Natural killer cell treated with Interleukin-12 subunit alpha and Interleukin-12 subunit beta and Interleukin-15 and Interleukin-18, amount 100 ng/mL, for 72 hours (primary cell): ENCODE results near the gene ADGRL1. TPM values are rescaled to one million over a fixed set of nuclear protein-coding genes. Genes with fewer than 3 reads are reported as not detected.
A peak's percentile ranks its signal among the peaks of the same experiment; 100 is the strongest.

Experiments used
- ATAC-seq, 2 donors: fragments of 150-1000 bp; cut with Tn5 transposase in 1 of 2; sonication (Bioruptor Pico), chemical (Tn5 transposase) in 1 of 2; 2 replicates each; pipeline ENCODE4 v1.10.0; 2021
- DNase-seq: peaks from one replicate; pipeline ENCODE4 v3.0.0; 2022; ENCODE audit warnings: low spot score
- H3K27ac Mint-ChIP-seq, 2 donors: 1 replicate in 1 of 2; 2 replicates in 1 of 2; pipeline ENCODE4 v1.8.0; 2022; ENCODE audit warnings: mixed read lengths in 2 of 2, mild to moderate bottlenecking in 1 of 2, moderate library complexity in 1 of 2
- H3K27me3 Mint-ChIP-seq, 2 donors: 1 replicate in 1 of 2; 2 replicates in 1 of 2; pipeline ENCODE4 v1.8.0; 2022; ENCODE audit warnings: mixed read lengths in 2 of 2
- H3K36me3 Mint-ChIP-seq: one replicate; pipeline ENCODE4 v1.8.0; 2022; ENCODE audit warnings: mixed read lengths
- H3K4me1 Mint-ChIP-seq, 2 donors: 1 replicate in 1 of 2; 2 replicates in 1 of 2; pipeline ENCODE4 v1.8.0; 2022; ENCODE audit warnings: low read depth in 2 of 2, mixed read lengths in 2 of 2, mild to moderate bottlenecking in 1 of 2
- H3K4me3 Mint-ChIP-seq: one replicate; pipeline ENCODE4 v1.8.0; 2022; ENCODE audit warnings: mixed read lengths
- H3K9me3 Mint-ChIP-seq: 2 replicates; pipeline ENCODE4 v1.8.0; 2022; ENCODE audit warnings: mixed read lengths
- total RNA-seq, 2 donors: library from RNA; stranded (reverse); gene quantifications; one replicate each; pipeline ENCODE4 v1.2.3, GENCODE V29; 2022

Gene ADGRL1
- total RNA-seq, 2 donors from 2014 or later = 6.5 to 8.2 TPM

- peak overlapping the region; percentile 93 to 97 for H3K27ac Mint-ChIP-seq
- peak overlapping the region; percentile 98 for H3K4me3 Mint-ChIP-seq
Measured at GRCh38 chr19:14119146-14119545, 86.8 kb downstream of the ADGRL1 start.

GRCh38 chr19:14118165-14119051, 87.6 kb downstream of the ADGRL1 start:
- no peaks in the 10 kb centered on the region for H3K9me3 Mint-ChIP-seq
- H3K36me3 Mint-ChIP-seq = no peaks in the 10 kb centered on the region
- peak overlapping the region; percentile 98 for H3K4me3 Mint-ChIP-seq
- no peaks in the 10 kb centered on the region for H3K27me3 Mint-ChIP-seq
- peak; percentile 89 for DNase-seq
- ATAC-seq = peak; percentile 4 to 60
- H3K27ac Mint-ChIP-seq = peak overlapping the region; percentile 93 to 97
- H3K4me1 Mint-ChIP-seq = peaks cover 30 to 40% of the 10 kb centered on the region in 2 donors

More at GRCh38 chr19:14119146-14119545, 86.8 kb downstream of the ADGRL1 start:
- Mint-ChIP-seq H3K27me3 (no peaks in the 10 kb centered on the region), H3K9me3 (no peaks in the 10 kb centered on the region), H3K4me1 (peaks cover 27 to 34% of the 10 kb centered on the region in 2 donors), H3K36me3 (no peaks in the 10 kb centered on the region)
- no peak for DNase-seq
- ATAC-seq = no peak

- peak; percentile 96 to 97 for ATAC-seq
- Mint-ChIP-seq H3K36me3 (no peaks in the 10 kb centered on the region), H3K4me1 (peaks cover 30 to 40% of the 10 kb centered on the region in 2 donors), H3K27me3 (no peaks in the 10 kb centered on the region), H3K4me3 (peak within 1 kb of the TSS; percentile 98), H3K9me3 (no peaks in the 10 kb centered on the region), H3K27ac (peak within 1 kb of the TSS; percentile 93 to 97)
- DNase-seq = peak; percentile 100
Measured at GRCh38 chr19:14117668-14118164, 88.3 kb downstream of the ADGRL1 start, which contains the start of gene PRKACA. Gene PRKACA, minus strand, starts transcription at chr19:14117762. Its CDS starts 215 bp downstream, at chr19:14117547.

GRCh38 chr19:14116918-14117578, 88.9 kb downstream of the ADGRL1 start:
- Mint-ChIP-seq H3K36me3 (no peaks in the 10 kb centered on the region), H3K4me3 (peak overlapping the region; percentile 91), H3K27me3 (no peaks in the 10 kb centered on the region), H3K9me3 (no peaks in the 10 kb centered on the region), H3K4me1 (peaks cover 30 to 40% of the 10 kb centered on the region in 2 donors), H3K27ac (peak overlapping the region; percentile 62 to 82)
- ATAC-seq (peak in 1 of 2 donors; percentile 1), DNase-seq (no peak)

- Mint-ChIP-seq H3K4me1 (peaks cover 30 to 40% of the 10 kb centered on the region in 2 donors), H3K27ac (peak overlapping the region; percentile 62 to 82), H3K36me3 (no peaks in the 10 kb centered on the region), H3K9me3 (no peaks in the 10 kb centered on the region), H3K4me3 (peak overlapping the region; percentile 91), H3K27me3 (no peaks in the 10 kb centered on the region)
- no peak for ATAC-seq
- DNase-seq = no peak
Measured at GRCh38 chr19:14116525-14116917, 89.4 kb downstream of the ADGRL1 start.

GRCh38 chr19:14115756-14116155, 90.2 kb downstream of the ADGRL1 start:
- DNase-seq = no peak
- Mint-ChIP-seq H3K36me3 (no peaks in the 10 kb centered on the region), H3K27ac (peak overlapping the region; percentile 62 to 82), H3K27me3 (no peaks in the 10 kb centered on the region), H3K4me3 (peak overlapping the region; percentile 91), H3K9me3 (no peaks in the 10 kb centered on the region), H3K4me1 (peaks cover 30 to 40% of the 10 kb centered on the region in 2 donors)
- ATAC-seq = no peak

GRCh38 chr19:14114854-14115253, 91.1 kb downstream of the ADGRL1 start:
- peaks cover 30 to 40% of the 10 kb centered on the region in 2 donors for H3K4me1 Mint-ChIP-seq
- ATAC-seq = no peak
- H3K36me3 Mint-ChIP-seq = no peaks in the 10 kb centered on the region
- no peak overlapping the region for H3K27ac Mint-ChIP-seq
- no peak for DNase-seq
- H3K27me3 Mint-ChIP-seq = no peaks in the 10 kb centered on the region
- H3K9me3 Mint-ChIP-seq = no peaks in the 10 kb centered on the region
- peak overlapping the region; percentile 32 for H3K4me3 Mint-ChIP-seq

- Mint-ChIP-seq H3K4me3 (no peak overlapping the region), H3K4me1 (peaks cover 30 to 40% of the 10 kb centered on the region in 2 donors), H3K36me3 (no peaks in the 10 kb centered on the region), H3K9me3 (no peaks in the 10 kb centered on the region), H3K27me3 (no peaks in the 10 kb centered on the region), H3K27ac (no peak overlapping the region)
- DNase-seq (no peak), ATAC-seq (no peak)
Measured at GRCh38 chr19:14114439-14114838, 91.5 kb downstream of the ADGRL1 start.

- ATAC-seq (no peak), DNase-seq (no peak)
- Mint-ChIP-seq H3K9me3 (no peaks in the 10 kb centered on the region), H3K36me3 (no peaks in the 10 kb centered on the region), H3K27me3 (no peaks in the 10 kb centered on the region), H3K4me3 (no peak overlapping the region), H3K27ac (no peak overlapping the region), H3K4me1 (peaks cover 26 to 36% of the 10 kb centered on the region in 2 donors)
Measured at GRCh38 chr19:14113762-14114414, 92.1 kb downstream of the ADGRL1 start.

- Mint-ChIP-seq H3K36me3 (no peaks in the 10 kb centered on the region), H3K4me3 (no peak overlapping the region), H3K9me3 (no peaks in the 10 kb centered on the region), H3K27ac (no peak overlapping the region), H3K27me3 (no peaks in the 10 kb centered on the region), H3K4me1 (peaks cover 20 to 29% of the 10 kb centered on the region in 2 donors)
- ATAC-seq (no peak), DNase-seq (no peak)
Measured at GRCh38 chr19:14112809-14113385, 93.1 kb downstream of the ADGRL1 start.

- Mint-ChIP-seq H3K27ac (no peak overlapping the region), H3K27me3 (no peaks in the 10 kb centered on the region), H3K4me1 (peaks cover 20 to 29% of the 10 kb centered on the region in 2 donors), H3K9me3 (no peaks in the 10 kb centered on the region), H3K36me3 (no peaks in the 10 kb centered on the region), H3K4me3 (no peak overlapping the region)
- no peak for DNase-seq
- no peak for ATAC-seq
Measured at GRCh38 chr19:14112051-14112808, 93.7 kb downstream of the ADGRL1 start.

- peaks cover 15 to 24% of the 10 kb centered on the region in 2 donors for H3K4me1 Mint-ChIP-seq
- ATAC-seq (no peak), DNase-seq (no peak)
- no peaks in the 10 kb centered on the region for H3K9me3 Mint-ChIP-seq
- H3K27me3 Mint-ChIP-seq = no peaks in the 10 kb centered on the region
- H3K36me3 Mint-ChIP-seq = no peaks in the 10 kb centered on the region
- no peak overlapping the region for H3K4me3 Mint-ChIP-seq
- peak overlapping the region in 1 of 2 donors; percentile 76 for H3K27ac Mint-ChIP-seq
Measured at GRCh38 chr19:14111486-14111885, 94.5 kb downstream of the ADGRL1 start.
